ENCODE measurements around the gene CHTF18.

Gene CHTF18

DNA sequence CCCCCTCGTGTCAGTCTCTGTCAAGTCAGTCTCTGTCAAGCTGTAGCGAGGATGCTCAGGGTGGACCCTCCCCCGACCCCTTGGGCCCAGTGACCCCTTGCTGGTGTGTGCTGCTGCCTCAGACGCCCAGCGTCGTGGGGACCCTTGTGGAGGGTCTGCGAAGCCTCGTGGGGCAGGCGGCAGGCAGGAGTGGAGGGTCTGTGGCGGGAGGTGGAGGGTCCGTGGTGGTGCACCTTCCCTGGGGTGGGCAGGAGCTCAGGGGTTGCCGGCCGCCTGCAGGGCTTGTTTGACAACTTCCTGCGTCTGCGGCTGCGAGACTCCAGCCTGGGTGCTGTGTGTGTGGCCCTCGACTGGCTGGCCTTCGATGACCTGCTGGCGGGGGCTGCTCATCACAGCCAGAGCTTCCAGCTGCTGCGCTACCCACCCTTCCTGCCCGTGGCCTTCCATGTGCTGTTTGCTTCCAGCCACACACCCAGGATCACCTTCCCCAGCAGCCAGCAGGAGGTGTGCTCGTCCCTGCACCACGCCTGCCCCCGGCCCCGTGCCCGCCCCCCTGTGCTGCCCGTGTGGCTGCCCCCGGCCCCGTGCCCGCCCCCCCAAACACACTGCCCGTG lies 6.5 kb downstream of the CHTF18 start:
- no peak for DNase-seq

DNA sequence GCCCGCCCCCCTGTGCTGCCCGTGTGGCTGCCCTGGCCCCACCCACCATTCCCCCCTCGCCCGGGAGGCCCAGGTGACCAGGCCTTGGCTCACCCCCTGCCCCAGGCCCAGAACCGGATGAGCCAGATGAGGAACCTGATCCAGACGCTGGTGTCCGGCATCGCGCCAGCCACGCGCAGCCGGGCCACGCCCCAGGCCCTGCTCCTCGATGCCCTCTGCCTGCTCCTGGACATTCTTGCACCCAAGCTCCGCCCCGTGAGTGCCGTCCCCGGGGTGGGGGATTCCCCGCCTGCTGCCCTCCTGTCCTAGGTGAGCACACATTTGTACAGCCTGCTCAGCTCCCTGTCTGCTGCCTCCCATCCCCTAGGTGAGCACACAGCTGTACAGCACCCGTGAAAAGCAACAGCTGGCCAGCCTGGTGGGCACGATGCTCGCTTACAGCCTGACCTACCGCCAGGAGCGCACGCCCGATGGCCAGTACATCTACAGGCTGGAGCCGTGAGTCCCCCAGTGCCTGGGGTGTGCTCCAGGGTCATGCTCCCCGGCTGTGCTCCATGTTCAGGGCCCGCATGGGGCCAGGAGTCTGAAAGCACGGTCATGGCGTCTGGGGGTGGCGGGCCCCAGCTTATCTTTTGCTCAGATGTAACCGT lies 7.3 kb downstream of the CHTF18 start:
- DNase-seq: no peak

DNA sequence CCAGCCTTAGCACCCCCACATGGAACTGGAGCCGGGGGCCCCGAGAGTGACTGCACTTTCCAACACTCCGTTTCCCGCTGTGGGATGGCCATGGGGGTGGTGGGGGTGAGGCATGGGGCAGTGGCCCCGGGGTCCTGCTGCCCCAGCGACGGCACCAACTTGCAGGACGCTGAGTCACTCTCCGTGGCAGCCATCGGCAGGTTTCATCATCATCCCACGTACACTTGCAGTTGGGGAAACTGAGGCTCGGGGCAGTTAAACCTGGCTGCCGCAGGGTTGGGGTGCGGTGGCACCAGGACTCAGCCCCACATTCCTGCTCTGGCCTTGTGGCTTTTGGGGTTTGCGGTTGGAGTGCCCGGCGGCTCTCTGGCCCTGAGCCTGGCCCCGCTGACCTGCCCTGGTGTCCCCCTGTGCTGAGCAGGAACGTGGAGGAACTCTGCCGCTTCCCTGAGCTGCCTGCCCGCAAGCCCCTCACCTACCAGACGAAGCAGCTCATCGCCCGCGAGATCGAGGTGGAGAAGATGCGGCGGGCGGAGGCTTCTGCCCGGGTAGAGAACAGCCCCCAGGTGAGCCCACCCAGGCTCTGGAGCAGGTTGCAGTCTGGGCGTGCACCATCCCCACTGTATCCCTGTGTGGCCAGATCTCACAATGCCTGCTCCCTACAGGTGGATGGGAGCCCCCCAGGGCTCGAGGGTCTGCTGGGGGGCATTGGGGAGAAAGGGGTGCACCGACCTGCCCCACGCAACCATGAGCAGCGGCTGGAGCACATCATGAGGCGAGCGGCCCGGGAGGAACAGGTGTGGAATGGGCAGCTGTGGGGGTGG lies 8.1 kb downstream of the CHTF18 start:
- no peak for DNase-seq

DNA sequence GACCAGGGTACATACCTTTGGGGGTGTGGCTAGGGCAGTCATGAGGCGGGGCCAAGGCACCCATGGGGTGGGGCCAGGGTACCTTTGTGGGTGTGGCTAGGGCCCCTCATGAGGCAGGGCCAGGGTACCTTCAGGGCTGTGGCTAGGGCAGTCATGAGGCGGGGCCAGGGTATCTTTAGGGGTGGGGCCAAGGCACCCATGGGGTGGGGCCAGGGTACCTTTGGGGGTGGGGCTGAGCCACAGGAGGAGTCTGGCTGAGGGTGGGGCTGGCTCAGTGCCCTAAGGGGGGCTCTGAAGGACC lies 8.7 kb downstream of the CHTF18 start:
- no peak for DNase-seq

DNA sequence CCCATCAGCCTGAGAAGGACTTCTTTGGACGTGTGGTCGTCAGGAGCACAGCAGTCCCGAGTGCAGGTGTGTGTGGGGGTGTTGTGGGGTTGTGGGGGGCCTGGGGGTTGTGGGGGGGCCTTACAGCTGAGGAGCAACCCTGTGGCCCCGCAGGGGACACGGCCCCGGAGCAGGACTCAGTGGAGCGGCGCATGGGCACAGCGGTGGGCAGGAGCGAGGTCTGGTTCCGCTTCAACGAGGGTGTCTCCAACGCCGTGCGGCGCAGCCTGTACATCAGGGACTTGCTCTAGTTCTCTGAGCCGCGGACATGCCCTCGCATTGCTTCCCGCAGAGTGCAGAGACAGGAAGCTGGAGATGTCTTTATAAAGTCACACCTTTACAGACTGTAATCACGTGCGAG lies 9.3 kb downstream of the CHTF18 start:
- no peak for DNase-seq

DNA sequence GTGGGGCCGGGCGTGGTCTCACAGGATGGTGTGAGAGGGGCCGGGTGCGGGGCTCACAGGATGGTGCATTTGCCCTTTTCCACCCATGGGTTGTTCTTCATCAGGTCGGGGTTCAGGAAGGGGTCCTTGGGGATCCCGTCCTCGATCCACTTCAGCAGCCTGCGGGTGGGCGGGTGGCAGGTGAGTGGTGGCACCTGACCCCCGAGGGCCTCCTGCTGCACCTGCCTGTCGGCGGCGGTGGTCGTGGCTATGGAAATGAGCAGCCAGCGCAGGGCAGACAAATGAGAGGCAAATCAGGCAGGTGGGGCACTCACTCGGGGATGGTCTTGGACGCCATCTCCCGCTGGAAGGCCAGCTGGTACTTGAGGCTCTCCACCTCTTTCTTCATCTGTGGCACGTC lies 10.2 kb downstream of the CHTF18 start:
- no peak for DNase-seq

DNA sequence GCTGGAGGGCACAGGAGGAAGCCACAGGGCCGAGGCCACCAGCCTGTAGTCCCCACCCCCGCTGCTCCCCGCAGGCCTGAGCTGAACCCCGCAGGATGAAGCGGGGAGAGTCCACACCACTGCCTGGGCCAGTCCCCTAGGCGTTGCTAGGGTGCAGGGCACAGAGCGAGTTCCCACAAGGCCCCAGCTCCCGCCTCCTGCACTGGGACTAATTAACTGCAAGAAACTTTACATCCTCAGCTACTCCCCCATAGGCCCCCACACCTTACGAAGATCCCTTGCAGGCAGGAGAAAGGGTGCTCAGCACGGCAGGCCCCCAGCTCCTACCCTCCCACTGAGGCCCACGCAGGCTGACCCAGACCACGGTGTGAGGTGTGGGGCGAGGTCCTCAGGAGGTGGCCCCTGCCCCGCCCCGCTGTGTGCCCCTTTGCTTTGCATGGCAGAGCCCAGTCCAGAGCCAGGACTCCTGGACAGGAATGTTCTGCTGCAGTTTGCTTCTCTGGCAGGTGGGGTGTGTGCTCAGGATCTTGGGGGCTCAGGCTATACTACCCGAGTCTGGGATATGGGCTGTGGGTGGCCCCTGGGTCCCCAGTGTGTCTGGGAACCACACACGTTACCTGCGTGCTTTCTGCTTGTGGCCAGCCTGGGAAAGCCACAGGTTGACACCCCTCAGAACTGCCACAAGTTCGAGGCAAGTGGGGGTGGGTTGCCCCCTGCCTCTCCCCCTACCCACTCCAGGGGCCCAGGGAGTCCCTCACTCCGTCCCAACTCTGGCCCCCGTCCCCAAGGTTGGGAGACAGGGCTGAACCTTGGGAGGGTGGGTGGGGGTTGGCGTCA lies 10.9 kb downstream of the CHTF18 start:
- no peak for DNase-seq

DNA sequence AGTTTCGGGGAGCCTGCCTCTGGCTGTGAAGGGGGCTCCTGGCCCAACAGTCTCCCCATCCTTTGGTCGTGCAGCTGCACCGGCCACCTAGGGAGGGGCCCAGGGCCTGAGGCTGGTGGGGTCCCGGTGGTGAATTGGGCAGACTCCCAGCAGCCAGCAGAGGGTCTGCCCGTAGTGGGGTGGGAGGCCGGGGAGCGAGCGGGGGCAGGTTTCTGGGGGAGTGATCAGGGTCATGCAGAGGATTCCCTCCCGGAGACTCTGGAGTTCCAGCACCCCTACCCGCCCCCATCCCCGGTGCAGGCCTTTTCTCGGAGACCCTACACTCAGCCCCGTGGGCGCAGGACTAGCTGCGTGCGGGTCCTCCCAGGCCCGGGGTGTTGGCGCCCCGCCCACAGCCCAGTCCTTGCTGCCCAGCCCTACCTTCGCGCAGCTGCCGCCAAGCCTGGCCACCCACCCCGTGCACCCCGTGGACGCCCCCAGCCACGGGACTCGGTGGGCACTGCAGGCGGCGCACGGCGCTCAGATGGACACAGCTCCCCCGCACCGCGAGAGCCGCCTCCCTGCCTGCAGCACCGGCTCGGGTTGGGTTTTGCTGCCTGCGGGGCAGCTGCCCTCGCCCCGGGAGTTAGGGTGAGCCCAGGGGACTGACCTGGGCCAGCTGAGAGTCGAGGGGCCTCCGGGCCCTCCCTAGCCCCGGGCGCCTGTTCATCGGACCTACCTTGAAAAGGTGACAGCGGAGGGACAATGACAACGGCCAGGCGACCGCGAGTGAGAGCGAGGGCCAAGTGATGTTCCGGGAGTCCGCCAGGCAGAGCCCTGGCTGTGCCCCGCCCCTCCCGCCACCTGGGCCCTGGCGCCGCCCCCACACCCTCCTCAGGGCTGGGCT lies 11.8 kb downstream of the CHTF18 start, which contains the start of gene GNG13:
Gene GNG13, minus strand, starts transcription at position 787 of the 886 bp plus-strand sequence. CDS start 1,657 bp downstream, outside the sequence.
- no peak for DNase-seq

DNA sequence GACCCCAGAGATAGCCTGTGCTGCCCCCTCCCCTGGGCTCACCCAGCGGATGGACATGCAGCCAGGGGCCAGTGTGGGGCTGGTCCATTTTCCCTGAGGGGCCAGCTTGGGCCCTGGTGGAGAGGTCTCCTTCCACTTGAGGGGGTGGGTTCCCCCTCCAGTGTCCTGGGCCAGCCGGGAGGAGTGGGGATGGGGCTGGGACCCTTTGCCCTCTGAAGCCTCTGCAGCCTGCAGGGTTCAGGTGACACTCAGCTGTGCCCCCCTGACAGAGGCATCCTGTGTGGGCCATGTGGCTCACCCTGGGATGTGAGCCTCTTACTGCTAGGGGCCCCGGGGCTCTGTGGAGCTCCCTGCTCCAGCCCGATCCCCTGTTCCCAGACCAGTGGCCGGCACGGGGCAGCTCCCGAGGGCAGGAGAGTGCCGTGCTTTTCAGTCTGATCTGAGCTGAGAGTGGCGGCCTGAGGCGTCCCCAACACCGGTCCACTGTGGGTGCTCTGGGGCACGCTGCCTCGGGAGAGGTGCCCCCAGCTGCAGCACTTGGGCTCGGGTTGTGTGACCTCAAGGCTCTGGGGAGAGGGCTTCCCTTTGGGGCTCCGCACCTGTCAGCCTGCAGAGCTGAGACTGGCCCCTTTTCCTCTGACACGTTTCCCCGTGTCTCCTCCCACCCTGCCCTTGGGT lies 12.6 kb downstream of the CHTF18 start:
- DNase-seq: no peak

DNA sequence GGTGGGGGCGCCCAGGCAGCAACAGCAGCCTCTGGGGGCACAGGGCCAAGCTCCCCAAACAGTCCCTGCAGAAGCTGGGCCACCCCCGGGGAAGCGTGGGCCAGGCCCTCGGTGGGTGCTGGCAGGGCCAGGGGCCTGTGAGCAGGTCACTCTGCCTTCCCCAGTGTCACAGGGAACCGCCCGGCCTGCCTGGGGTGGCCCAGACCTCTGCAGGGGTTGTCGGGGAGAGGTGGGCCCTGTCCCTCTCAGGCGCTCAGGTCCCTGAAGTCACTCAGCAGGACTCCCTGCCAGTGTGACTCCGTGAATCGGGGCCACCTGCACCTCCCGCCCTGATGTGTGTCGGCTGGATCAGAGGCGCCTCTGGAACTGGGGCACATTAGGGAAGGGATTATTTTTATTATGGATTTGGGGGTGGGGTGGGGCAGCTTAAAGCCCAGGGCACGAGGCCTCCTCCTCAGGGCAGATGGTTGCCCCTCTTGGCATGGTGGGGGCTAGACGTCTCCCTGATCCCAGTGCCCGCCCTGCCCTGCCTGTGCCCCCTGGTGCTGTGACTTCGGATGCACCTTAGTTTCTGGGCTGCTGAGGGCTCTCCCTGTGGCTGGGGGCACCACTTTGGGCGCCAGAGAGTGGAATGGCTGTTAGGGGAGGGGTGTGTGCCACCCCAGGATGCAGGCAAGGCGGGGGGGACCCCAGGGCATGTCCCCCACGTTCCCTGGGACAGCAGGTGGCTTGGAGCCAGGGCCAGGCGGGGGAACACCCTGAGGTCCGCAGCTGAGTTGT lies 13.4 kb downstream of the CHTF18 start:
- no peak for DNase-seq

DNA sequence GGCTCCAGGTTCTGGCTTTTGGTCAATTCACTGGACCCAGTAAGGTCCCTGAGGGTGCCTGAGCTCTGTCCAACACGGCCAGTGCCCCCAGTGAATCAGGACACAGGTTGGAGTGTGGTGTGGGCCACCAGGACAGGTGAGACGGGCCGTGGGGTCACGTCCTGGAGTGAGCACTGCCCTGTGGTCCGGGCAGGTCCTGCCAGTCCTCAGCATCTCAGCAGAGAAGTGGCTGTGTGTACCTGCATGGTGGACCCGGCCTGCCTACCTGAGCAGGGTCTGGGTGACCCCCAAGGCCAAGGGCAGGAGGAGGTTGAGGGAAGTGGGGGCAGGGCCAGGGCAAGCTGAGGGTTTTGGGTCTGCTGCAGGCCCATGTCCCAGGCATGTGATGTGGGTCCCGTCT lies 14.0 kb downstream of the CHTF18 start:
- DNase-seq: no peak

DNA sequence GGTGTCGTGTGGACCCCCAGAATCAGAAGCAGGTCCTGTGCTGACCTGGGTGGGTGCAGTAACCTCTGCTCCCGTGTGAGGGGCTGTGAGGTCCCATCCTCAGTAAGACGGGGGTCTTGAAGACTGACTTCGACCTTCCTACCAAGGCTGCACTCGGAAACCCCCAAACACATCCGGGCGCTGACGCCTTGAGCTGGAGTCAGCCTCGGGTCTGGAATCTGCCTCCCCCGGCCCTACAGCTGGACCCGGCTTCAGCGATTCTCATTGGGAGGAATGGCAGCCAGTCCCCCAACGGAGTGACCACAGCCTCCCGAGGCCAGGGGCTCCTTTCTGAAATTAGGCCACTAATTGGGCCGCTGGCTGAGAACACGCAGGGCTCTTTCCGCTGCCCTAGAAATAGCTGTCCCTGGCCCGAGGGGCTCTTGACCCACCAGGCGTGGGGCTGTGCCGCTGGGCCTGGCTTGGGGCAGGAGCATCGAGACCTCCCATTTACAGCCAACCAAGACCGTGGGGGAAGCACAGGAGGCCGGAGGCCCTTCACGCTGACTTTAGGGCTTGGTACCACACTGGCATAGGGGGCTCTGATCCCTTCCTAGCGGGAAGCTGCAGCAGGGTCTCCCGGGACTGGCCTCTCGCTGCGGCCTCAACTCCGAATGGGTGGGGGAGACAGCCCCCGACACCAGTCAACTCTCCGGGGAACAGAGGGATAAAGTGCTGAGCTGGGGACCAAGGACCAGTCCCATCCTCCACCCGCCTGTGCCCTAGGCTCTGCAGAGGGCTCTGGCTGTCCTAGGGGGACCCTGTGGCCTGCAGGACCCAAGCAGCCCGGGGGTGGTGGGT lies 14.7 kb downstream of the CHTF18 start:
- no peak for DNase-seq

DNA sequence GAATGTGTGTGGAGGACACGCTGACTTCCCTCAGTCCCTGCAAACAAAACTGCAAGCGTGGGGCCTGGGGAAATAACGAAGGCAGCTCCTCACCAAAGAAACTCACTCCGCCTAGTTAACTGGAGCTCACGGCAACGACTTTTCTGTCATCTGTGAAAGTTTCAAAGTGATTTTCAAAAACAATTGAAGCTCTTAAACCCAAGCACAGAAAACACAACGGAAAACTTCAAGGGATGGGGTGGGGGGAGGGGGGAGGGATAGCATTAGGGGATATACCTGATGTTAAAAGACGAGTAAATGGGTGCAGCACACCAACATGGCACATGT lies 15.3 kb downstream of the CHTF18 start:
- DNase-seq: no peak

DNA sequence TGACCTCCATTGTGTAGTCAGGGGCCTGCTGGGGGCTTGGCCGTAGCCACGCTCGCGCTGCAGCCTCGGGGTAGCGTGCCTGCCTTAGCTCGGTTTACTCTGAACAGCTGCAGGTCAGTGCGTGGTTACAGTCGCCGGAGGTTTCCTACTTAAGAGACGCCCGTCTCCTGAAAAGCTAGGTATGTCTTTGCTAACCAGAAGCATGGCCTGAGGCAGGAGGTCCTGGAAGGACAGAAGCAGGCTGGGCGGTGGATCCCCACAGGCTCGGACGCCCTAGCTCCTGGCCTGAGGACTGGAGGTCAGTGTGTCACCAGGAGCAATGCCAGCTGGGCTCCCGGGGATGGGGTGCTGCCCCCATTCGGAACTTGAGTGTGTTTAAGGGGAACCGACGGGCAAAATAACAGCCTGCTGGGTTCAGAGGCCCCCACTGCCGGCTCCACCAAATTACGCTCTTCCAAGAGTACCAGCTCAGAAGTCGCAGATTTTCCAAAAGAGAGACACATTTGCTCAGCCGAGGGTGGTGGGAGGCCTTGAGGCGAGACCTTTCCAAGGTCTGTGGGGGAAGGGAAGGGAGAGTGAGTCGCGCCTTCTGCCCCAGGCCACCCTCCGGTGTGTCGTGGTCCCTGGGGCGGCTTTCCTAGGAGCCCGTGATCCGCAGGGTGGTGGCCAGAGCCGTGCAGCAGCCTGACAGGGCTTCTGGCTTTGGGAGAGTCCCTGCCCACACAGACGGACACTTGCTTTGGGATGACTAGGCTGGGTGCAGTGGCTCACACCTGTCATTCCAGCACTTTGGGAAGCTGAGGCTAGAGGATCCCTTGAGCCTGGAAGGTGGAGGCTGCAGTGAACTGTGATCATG lies 16.0 kb downstream of the CHTF18 start:
- no peak for DNase-seq

DNA sequence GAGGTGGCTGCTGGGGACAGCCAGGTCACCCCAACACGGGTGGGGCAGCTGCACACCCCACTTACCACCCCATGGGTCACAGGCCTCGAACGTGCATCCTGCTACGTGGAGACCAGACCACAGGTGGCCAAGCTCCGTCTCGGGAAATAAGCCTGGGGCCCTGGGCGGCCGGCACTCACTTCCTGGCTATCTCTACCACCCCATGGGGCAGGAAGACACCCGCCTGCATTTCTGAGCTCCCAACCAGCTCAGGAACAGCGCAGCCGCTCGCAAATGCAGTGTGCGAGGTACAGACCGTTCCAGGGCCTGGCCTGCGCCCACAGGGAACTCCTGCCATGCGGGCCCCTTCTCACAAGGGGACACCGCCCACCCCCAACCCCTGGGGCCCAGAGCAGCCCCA lies 17.1 kb downstream of the CHTF18 start:
- DNase-seq: no peak

DNA sequence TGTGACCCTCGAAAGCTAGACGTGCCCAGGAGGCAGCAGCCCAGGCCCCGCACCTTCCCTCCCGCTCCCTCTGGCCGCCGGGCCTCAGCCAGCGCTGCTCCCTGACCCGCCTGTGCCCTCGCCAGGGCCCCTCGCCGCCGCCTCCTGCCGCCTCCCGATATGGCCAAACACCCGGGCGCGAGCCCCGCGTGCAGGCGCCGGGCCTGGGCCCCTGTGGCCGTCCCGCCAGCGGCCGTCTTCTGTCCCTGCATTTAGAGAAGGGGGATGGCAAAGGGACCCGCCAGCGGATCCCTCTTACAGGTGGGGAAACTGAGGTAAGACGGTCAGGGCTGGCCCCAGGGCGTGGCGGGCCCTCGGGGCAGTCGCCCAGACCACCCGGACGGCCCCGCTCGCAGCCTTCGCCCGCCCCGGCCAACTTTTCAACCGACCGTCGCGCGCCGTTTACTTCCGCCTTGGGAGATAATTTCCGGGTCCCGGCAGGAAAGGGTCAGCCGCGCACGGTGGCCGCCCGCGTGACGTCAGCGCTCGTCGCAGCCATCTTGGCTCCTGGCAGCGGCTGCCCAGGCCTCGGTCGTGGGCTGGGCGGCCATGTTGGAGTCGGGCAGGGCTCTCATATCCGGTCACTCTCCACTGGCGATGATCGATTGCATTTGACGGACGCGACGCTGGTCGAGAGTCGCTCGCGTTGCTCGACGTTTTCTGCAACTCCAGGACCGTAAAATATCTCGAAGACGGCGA lies 19.1 kb downstream of the CHTF18 start:
- peak; percentile 78 to 84 for DNase-seq

DNA sequence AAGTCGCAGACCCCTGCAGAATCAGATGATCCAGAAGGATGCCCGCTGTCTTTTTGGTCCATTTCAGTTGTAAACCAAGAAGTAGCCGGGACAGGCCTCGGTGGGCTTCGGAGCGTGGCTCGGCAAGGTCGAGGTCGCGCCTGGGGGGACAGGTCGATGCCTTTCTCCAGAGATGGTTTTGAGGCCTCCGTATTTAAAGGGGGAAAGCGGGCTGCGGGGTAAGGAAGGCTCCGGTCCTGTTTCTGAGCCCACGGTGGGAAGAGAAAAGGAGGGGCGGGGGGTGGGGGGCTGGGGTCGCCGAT lies 19.6 kb downstream of the CHTF18 start:
- no peak for DNase-seq

DNA sequence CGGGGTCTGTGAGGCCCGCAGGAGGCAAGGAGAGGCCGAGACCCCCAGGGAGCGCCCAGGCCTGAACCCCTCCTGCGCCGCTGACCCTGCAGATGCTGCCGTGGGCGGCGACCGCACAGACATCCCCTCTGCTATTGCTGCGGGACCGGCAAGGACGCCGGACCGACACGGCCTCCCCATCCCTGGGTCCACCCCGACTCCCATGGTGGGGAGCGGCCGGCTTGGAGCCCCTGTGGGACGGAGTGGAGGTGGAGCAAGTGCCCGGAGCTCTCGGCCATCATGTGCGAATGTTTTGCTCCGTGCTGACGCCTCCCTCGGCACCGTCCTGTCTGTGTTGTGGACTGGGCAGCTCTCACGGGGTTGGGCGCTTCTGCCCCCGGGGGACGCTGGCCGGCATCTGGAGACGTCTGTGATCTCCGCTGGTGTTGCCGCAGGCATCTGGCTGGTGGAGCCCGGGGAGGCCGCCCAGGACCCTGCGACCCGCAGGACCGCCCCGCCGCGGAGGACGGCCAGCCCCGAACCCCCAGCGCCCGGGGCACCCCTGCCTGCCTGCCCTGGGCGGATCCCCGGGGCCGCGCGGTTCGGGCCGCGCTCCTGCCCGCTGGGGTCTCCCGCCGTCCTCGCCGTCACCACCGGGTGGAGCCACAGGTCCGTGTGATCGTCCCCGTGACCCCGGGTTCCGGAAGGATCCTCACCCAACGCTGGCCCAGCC lies 24.9 kb downstream of the CHTF18 start:
- peak; percentile 21 to 63 for DNase-seq
